NCI-H446 (cell line): ENCODE measurements around the gene PSG5.
"Not testable (repeated sequence)": the region's sequence is repeated elsewhere in the genome, so short reads cannot be mapped to it uniquely, and the experiment has no call there.

Experiments
- DNase-seq, 2 experiments: peaks; one replicate each; lab custom pipeline; 2025; lab: John Stamatoyannopoulos, UW

The PSG5 gene

GRCh38 chr19:43181869-43182771 is 4.2 kb downstream of the PSG5 start:
- DNase-seq = not testable (repeated sequence)

- not testable (repeated sequence) for DNase-seq
These were observed 6.7 kb downstream of the PSG5 start for GRCh38 chr19:43179569-43180147.

- not testable (repeated sequence) for DNase-seq
These were observed 7.8 kb downstream of the PSG5 start for GRCh38 chr19:43178577-43178976.

- not testable (repeated sequence) for DNase-seq
These were observed 20.4 kb downstream of the PSG5 start for GRCh38 chr19:43165906-43166305.

GRCh38 chr19:43163135-43163534 is 23.2 kb downstream of the PSG5 start:
- not testable (repeated sequence) for DNase-seq

GRCh38 chr19:43162261-43162660 is 24.1 kb downstream of the PSG5 start:
- not testable (repeated sequence) for DNase-seq

GRCh38 chr19:43152214-43152613 is 34.1 kb downstream of the PSG5 start:
- no peak for DNase-seq

- not testable (repeated sequence) for DNase-seq
These were observed 36.5 kb downstream of the PSG5 start for GRCh38 chr19:43149788-43150187.

- DNase-seq = no peak
These were observed 38.1 kb downstream of the PSG5 start for GRCh38 chr19:43148233-43148632.

GRCh38 chr19:43141763-43142162 is 44.6 kb downstream of the PSG5 start:
- not testable (repeated sequence) for DNase-seq

GRCh38 chr19:43132696-43133095 is 53.6 kb downstream of the PSG5 start:
- DNase-seq = no peak

- DNase-seq = not testable (repeated sequence)
These were observed 55.0 kb downstream of the PSG5 start for GRCh38 chr19:43131281-43131842.

- not testable (repeated sequence) for DNase-seq
These were observed 57.1 kb downstream of the PSG5 start for GRCh38 chr19:43129197-43129596.

GRCh38 chr19:43127336-43127735 is 59.0 kb downstream of the PSG5 start:
- DNase-seq = not testable (repeated sequence)

GRCh38 chr19:43126720-43127119 is 59.6 kb downstream of the PSG5 start:
- no peak for DNase-seq

- DNase-seq = no peak
These were observed 62.0 kb downstream of the PSG5 start for GRCh38 chr19:43124360-43124759.

- not testable (repeated sequence) for DNase-seq
These were observed 65.8 kb downstream of the PSG5 start for GRCh38 chr19:43120433-43121026.

- DNase-seq = not testable (repeated sequence)
These were observed 66.8 kb downstream of the PSG5 start for GRCh38 chr19:43119526-43119925.
